ENCODE results near the gene NOL8.

- TF ChIP-seq CTCF (IDR thresholded peaks at IDR 0.05): no peak
- no peak for TF ChIP-seq EZH2 (IDR thresholded peaks at IDR 0.05; ENCODE audit: borderline replicate concordance, insufficient read depth, low read depth, low read length, poor library complexity, severe bottlenecking)
Observed at GRCh38 chr9:92325269-92325990, at the start of gene NOL8, which contains the start of gene CENPP.
